ENCODE data around the gene MARK1.

MARK1 gene

GRCh38 chr1:220527908-220528678, at the start of gene MARK1:
TSS of gene MARK1 (plus strand) at chr1:220528136. CDS start at chr1:220528823, 687 bp downstream.
- no peak for DNase-seq (ENCODE audit: low read depth, low spot score)

DNA sequence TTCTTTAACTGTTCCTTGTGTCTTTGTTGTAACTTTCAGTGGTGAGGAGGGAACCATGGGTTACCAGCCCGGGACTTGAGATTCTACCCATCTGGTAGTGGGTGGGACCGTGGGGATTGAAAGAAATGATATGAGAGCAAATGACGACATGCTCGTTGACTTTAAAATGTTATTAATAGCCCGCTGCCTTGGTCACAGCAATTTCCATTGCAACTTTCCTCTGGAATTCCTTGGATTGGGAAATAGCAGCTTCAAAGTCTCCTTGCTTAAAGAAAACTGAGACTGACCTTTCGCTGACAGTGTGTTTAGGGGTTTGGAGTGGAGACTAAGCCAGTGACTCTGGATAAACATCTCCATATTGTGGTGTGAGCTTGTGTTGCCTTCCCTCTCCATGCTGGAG, 44.2 kb upstream of the MARK1 start:
- no peak for DNase-seq (ENCODE audit: low read depth, low spot score)

DNA sequence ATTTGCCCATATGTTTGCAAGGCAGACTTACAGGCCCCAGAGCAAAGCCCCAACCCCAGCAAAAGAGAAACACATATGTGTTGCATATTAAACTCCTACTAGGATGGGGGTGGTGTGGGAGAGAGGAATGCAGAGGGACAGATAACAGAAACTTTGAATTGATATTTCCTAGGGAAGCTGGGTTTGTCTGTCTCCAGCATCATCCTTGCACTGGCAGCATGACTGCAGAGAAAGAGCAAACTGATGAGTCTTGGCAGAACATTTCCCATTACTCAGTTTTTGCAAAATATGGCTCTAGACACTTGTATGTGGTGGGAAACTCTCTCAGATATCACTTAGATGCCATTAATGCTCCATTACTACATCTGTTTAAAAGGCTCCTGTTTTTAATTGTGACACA, 43.8 kb upstream of the MARK1 start:
- no peak for DNase-seq (ENCODE audit: low read depth, low spot score)

- DNase-seq (ENCODE audit: low read depth, low spot score), result no peak
Measured at GRCh38 chr1:220485131-220485530, 42.8 kb upstream of the MARK1 start.

- no peak for DNase-seq (ENCODE audit: low read depth, low spot score)
Measured at GRCh38 chr1:220485791-220486190, 42.1 kb upstream of the MARK1 start.

DNA sequence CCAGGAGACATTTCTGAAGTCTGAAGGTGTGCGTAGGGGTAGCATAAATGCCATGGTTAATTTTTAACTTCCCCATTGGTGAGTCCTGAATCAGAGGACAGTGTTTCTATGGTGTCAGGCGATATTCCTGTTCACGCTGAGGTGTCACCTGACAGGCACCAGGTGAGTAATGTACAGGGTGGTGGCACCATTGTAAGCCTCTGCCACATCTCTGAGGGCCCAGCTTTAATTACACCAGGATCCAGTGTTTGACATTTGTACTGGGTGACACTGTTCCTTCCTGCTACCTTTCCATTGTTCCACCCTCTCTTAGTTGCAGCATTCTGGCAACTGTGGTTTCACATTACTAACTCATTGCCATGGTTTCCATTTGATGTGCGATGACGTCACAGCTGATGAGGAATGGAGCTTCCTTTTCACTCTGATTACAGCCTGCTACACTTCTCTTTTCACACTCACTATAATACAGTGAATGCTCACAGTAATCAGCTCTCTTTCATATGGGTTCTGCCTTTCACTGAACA, 40.6 kb upstream of the MARK1 start:
- no peak for DNase-seq (ENCODE audit: low read depth, low spot score)

- DNase-seq (ENCODE audit: low read depth, low spot score), result no peak
Measured at GRCh38 chr1:220491891-220492290, 36.0 kb upstream of the MARK1 start.

DNA sequence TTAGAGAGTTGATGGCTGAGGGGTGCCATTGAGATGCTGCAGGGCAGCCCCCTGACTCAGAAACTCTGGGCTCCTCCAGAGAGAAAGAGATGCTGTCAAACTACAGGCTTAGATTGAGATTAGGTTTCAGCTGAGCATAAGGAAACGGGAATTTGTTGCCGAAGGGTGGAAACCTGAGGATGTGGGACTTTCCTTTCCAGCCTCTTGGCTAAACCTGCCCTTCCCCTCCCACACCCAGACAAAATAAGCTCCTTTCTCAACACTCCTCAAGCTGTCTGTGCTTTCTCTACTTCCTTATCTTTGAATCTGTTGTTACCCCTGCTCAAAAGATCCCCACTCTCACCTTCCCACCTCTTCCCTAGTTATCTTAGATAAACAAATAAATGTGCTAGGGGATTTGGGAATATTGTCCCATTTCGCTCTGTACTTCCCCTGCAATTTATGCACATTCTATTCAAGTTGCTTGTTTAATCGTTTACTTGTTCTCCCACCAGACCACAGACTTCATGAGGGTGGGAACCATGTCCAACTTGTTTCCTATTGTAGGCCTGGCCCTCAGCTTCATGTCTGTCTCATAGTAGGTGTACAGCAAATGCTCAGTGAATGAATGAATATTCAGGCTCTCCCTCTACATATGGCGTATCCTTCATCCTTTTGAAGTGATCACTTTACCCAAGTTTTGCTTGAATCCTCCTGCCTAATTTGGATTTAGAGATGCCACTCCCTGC, 30.6 kb upstream of the MARK1 start:
- DNase-seq (ENCODE audit: low read depth, low spot score), result no peak

- DNase-seq (ENCODE audit: low read depth, low spot score), result no peak
Measured at GRCh38 chr1:220498188-220498587, 29.7 kb upstream of the MARK1 start.

- no peak for DNase-seq (ENCODE audit: low read depth, low spot score)
Measured at GRCh38 chr1:220500372-220500771, 27.6 kb upstream of the MARK1 start.

DNA sequence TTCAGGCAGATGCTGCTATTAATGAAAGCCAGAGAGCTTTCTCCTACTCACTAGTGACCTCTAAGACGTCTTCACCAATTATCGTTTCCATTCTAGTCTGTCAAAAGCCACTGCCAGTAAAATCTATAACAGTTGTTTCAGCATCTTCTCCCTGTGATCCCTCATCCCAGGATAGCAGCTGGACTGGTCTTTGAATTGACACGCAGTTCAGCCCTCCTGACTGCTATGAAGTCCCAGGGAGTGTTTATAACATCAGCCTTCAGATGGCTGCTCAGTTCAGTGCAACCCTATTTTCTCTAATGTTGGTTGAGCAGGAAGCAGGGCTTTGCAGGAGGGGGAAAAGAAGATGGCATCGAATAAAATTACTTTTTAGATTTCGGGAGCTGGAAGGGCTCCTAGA, 23.6 kb upstream of the MARK1 start:
- DNase-seq (ENCODE audit: low read depth, low spot score), result no peak

DNA sequence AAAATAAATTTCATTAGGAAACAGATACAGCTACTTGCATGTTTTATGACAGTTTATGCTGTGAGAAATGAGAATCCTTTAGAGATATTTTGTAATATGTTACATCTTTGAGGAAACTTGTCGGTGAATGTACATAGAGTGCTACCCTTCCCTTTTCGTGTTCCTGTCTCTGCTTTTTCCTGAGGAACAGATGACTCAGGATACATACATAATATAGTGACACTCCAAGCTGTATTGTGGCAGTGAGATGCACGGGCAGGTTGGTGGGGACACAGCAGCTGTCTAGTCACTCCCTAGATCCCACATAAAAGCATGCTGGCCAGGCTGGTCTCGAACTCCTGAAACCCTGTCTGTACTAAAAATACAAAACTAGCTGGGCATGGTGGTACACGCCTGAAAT, 20.9 kb upstream of the MARK1 start:
- DNase-seq (ENCODE audit: low read depth, low spot score), result no peak

- DNase-seq (ENCODE audit: low read depth, low spot score), result no peak
Measured at GRCh38 chr1:220511179-220511578, 16.8 kb upstream of the MARK1 start.

DNA sequence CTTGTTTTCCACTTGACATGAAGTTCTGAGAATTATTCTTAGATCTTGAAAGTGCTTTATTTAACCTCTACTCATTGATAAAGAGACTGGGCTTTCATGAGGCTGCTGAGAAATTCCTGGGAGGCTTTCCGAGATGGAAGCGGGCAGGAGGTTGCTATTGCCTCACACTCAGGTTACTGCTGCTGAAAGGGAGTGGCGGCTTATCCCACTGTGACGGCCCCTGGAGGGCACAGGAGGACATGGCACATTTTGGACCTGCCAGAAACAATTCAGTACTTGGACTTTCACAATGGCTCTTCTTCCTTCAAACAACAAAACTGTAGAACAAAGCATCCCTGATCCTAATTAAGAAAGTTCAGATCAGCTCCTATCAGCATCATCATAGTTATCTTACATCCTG, 16.2 kb upstream of the MARK1 start:
- no peak for DNase-seq (ENCODE audit: low read depth, low spot score)

DNA sequence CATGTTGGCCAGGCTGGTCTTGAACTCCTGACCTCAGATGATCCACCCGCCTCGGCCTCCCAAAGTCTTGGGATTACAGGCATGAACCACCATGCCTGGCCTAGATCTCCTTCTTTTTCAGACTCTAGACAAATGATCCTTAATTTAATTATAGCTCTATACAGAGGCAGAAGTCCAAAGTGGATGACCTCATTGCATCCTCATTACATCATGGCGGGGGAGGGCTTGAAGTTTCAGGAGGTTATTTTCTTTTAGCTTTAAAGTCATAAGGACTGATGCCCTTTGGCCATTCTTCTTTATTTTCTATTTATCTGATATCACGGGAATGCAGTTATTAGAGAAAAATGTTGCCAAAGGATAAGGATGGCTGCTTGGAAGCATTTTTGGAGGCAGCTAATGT, 14.1 kb upstream of the MARK1 start:
- DNase-seq (ENCODE audit: low read depth, low spot score), result no peak

GRCh38 chr1:220514256-220514655, 13.7 kb upstream of the MARK1 start:
- no peak for DNase-seq (ENCODE audit: low read depth, low spot score)

GRCh38 chr1:220516014-220516721, 11.8 kb upstream of the MARK1 start:
- no peak for DNase-seq (ENCODE audit: low read depth, low spot score)

DNA sequence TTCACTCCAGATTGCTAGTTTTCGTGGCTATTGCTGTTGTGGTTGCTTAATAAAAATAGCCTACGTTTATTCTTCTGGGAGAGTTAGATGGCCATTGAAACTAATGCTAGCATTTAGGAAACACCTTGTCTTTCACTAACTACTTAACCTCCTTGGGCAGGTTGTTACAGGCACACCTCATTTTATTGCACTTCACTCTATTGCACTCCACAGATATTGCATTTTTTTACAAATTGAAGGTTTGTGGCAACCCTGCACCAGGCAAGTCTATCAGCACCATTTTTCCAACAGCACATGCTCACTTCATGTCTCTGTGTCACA, 11.3 kb upstream of the MARK1 start:
- DNase-seq (ENCODE audit: low read depth, low spot score), result no peak

DNA sequence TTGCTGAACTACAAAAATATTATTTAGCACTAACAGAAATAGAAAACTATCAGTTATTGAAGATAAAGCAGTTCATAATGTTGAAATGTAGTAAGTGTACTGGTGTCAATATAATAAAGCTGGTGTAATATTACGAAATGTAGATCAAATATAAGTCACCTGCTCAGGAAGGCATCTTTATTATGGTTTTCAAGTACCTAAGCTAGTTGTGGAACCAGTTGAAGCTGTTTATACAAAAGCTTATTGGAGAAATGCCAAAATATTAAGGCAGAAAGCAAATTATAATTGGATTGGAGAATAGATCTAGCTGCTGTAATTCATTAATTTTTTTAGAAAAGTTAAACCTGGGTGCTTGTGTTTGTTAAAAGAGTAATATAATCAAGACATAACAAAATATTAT, 6.2 kb upstream of the MARK1 start:
- DNase-seq (ENCODE audit: low read depth, low spot score), result no peak

DNA sequence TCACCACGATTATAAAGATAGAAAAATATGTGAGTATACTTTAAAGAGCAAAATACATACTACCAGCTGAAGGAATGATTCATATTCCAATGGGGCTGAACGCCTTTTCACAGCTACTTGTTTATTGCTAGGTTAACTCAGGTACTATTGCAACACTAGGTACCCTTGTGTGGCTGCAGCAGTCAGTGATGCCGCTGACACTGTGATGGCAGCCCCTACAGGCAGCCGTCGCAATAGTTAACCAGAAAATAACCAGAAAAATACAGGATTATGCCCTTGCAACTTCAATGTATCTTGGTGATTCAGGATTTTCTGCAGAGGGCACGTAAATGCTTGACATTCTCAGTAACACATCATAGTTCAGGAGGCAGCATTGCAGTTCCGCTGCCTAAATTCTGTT, 1.6 kb upstream of the MARK1 start:
- no peak for DNase-seq (ENCODE audit: low read depth, low spot score)

DNA sequence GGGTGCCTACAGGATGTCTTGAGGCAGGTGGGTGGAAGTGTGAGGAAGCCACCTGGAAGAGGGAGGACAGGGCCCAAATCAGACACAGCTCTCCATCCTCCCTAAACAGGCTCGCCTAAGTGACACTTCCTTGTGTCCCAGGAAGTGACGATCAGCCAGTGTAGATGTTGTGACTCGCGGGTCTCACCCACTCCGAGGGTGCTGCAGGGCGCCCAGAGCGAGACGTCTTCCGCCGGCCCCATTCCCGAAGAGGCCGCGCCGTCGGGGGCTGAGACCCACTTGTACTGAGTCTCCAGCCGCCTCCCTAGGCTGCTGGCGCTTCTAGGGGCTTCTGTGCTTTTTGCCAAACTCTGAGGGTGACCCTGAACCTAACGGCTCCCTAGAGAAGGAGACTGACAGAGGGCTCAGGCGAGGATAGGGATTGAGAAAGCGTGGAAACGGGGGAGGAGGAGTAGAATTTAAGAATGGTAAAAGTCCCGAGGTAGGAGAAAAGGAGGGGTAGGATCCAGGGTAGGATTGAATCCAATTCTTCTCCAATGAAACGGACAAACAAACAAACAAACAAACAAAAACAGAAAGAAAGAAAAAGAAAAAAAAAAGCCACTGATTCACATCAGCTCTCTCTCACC, 543 bp upstream of the MARK1 start:
- DNase-seq (ENCODE audit: low read depth, low spot score), result no peak
